CD4-positive, alpha-beta T cell treated with Interleukin-1 beta for 1 hour (primary cell): Measurements from ENCODE around the gene PSME2.

Source experiments
- DNase-seq, 2 donors: peaks; one replicate each; pipeline ENCODE4 v3.0.0-alpha.2; 2020 to 2022

Gene PSME2

GRCh38 chr14:24150993-24151392 lies 4.6 kb upstream of the PSME2 start:
- no peak for DNase-seq

GRCh38 chr14:24150567-24150966 lies 4.2 kb upstream of the PSME2 start:
- DNase-seq = no peak

GRCh38 chr14:24150061-24150460 lies 3.7 kb upstream of the PSME2 start:
- no peak for DNase-seq

- no peak for DNase-seq
These were observed 3.0 kb upstream of the PSME2 start for GRCh38 chr14:24149302-24149969.

- no peak for DNase-seq
These were observed 1.5 kb upstream of the PSME2 start for GRCh38 chr14:24147761-24148428.

GRCh38 chr14:24146978-24147760 lies 759 bp upstream of the PSME2 start, which contains the start of gene RNF31:
RNF31 (plus strand) TSS chr14:24147498; CDS start chr14:24147699, 201 bp downstream.
- peak; percentile 97 for DNase-seq

- no peak for DNase-seq
These were observed 539 bp downstream of the PSME2 start for GRCh38 chr14:24145690-24146452.

GRCh38 chr14:24145219-24145618 lies 1.2 kb downstream of the PSME2 start:
- DNase-seq = no peak

GRCh38 chr14:24144451-24144850 lies 2.0 kb downstream of the PSME2 start:
- DNase-seq = no peak

- no peak for DNase-seq
These were observed 2.9 kb downstream of the PSME2 start for GRCh38 chr14:24143511-24143910.

- peak; percentile 99 for DNase-seq
These were observed 5.1 kb downstream of the PSME2 start, which contains the start of gene EMC9 for GRCh38 chr14:24141097-24141880. EMC9 (minus strand) TSS chr14:24141591; CDS start chr14:24141304, 287 bp downstream.

- peak in 1 of 2 donors; percentile 31 for DNase-seq
These were observed 7.0 kb downstream of the PSME2 start for GRCh38 chr14:24139272-24139934.

- no peak for DNase-seq
These were observed 7.8 kb downstream of the PSME2 start for GRCh38 chr14:24138396-24139271.

GRCh38 chr14:24137529-24138395 lies 8.6 kb downstream of the PSME2 start:
- no peak for DNase-seq

GRCh38 chr14:24136684-24137528 lies 9.5 kb downstream of the PSME2 start:
- DNase-seq = no peak

- DNase-seq = peak; percentile 92 to 95
These were observed 10.4 kb downstream of the PSME2 start, which contains the start of gene PSME1 for GRCh38 chr14:24135834-24136683. PSME1 (plus strand) TSS chr14:24136194; CDS start chr14:24136263, 69 bp downstream.

GRCh38 chr14:24135584-24135833 lies 10.9 kb downstream of the PSME2 start:
- no peak for DNase-seq

GRCh38 chr14:24133735-24134134 lies 12.7 kb downstream of the PSME2 start:
- no peak for DNase-seq
